SU-DHL-6 (cell line): ENCODE results near the gene NEGR1.

Experiments
- H2AFZ ChIP-seq: fragments of 200-600 bp; sonication (generic); 2 replicates; pipeline ENCODE4 v1.6.1; 2014; ENCODE audit warnings: low read depth, mild to moderate bottlenecking, moderate library complexity, mixed read lengths, antibody characterized with exemption, low read length; ENCODE audit not compliant: severe bottlenecking
- H3F3A ChIP-seq: fragments of 200-600 bp; shearing (Covaris generic); 2 replicates; pipeline ENCODE4 v1.6.0; 2016; ENCODE audit warnings: antibody characterized with exemption, mild to moderate bottlenecking; ENCODE audit not compliant: insufficient read depth
- H3K27ac ChIP-seq: fragments of 200-600 bp; sonication (generic); 2 replicates; pipeline ENCODE4 v1.5.1; 2016; ENCODE audit warnings: low read depth, mild to moderate bottlenecking, low read length, moderate library complexity, mixed read lengths
- H3K27me3 ChIP-seq: fragments of 200-600 bp; sonication (generic), shearing (Covaris generic); 2 replicates; pipeline ENCODE4 v1.6.0; 2014; ENCODE audit warnings: mild to moderate bottlenecking, low read length
- H3K36me3 ChIP-seq: fragments of 200-600 bp; sonication (generic); 2 replicates; pipeline ENCODE4 v1.6.1; 2014; ENCODE audit warnings: mild to moderate bottlenecking, low read length, mixed read lengths
- H3K4me2 ChIP-seq: fragments of 300-600, 200-600 bp; shearing (Covaris generic), sonication (generic); 2 replicates; pipeline ENCODE4 v1.6.0; 2014; ENCODE audit warnings: low read length, low read depth, mild to moderate bottlenecking; ENCODE audit not compliant: poor library complexity, severe bottlenecking
- H3K4me3 ChIP-seq: fragments of 200-600 bp; sonication (generic); 2 replicates; pipeline ENCODE4 v1.5.1; 2014; ENCODE audit warnings: antibody characterized with exemption, low read length, mild to moderate bottlenecking, mixed read lengths; ENCODE audit not compliant: insufficient read depth, poor library complexity, severe bottlenecking
- H3K79me2 ChIP-seq: fragments of 200-600 bp; sonication (generic); 2 replicates; pipeline ENCODE4 v1.6.1; 2014; ENCODE audit warnings: mild to moderate bottlenecking, low read length, moderate library complexity; ENCODE audit not compliant: insufficient read depth
- H3K9ac ChIP-seq: fragments of 200-600 bp; sonication (generic); 2 replicates; pipeline ENCODE4 v1.7.0; 2014; ENCODE audit warnings: mild to moderate bottlenecking, low read length
- H3K9me2 ChIP-seq: fragments of 200-600 bp; sonication (generic); replicated peaks from 2 replicates; pipeline ENCODE4 v1.6.1; 2014; ENCODE audit warnings: low read length; ENCODE audit not compliant: insufficient read depth
- H3K9me3 ChIP-seq: fragments of 200-600 bp; sonication (generic); 2 replicates; pipeline ENCODE4 v1.6.1; 2014; ENCODE audit warnings: low read length, mixed read lengths; ENCODE audit not compliant: insufficient read depth
- H4K20me1 ChIP-seq: fragments of 200-600 bp; sonication (generic); 2 replicates; pipeline ENCODE4 v1.6.1; 2014; ENCODE audit warnings: low read depth, mild to moderate bottlenecking, antibody characterized with exemption, low read length, moderate library complexity, mixed read lengths
- CTCF ChIP-seq: fragments of 200-600 bp; sonication (generic); IDR thresholded peaks from one replicate; pipeline ENCODE4 v1.5.1; 2017; ENCODE audit warnings: antibody characterized with exemption, mild to moderate bottlenecking, low read length, moderate library complexity; ENCODE audit not compliant: insufficient read depth, poor library complexity, severe bottlenecking
- EZH2phosphoT487 ChIP-seq: fragments of 200-600 bp; sonication (generic), shearing (Covaris generic); conservative IDR thresholded peaks from 2 replicates; pipeline ENCODE4 v1.6.1; 2018; ENCODE audit warnings: mild to moderate bottlenecking, antibody characterized with exemption, low read length, moderate library complexity, mixed read lengths

NEGR1 gene

GRCh38 chr1:71921204-71921603, 361.1 kb downstream of the NEGR1 start:
- H3K36me3 ChIP-seq: no peaks in the 10 kb centered on the region
- H3K9ac ChIP-seq: no peak overlapping the region
- H3K4me3 ChIP-seq: no peak overlapping the region
- no peak for TF ChIP-seq EZH2phosphoT487
- TF ChIP-seq CTCF: no peak
- H3K27me3 ChIP-seq: no peaks in the 10 kb centered on the region
- H4K20me1 ChIP-seq: no peaks in the 10 kb centered on the region
- no peak overlapping the region for H2AFZ ChIP-seq
- no peak overlapping the region for H3K4me2 ChIP-seq
- H3K9me2 ChIP-seq: no peaks in the 10 kb centered on the region
- no peaks in the 10 kb centered on the region for H3K9me3 ChIP-seq
- no peak overlapping the region for H3K27ac ChIP-seq
- H3F3A ChIP-seq: no peaks in the 10 kb centered on the region
- no peaks in the 10 kb centered on the region for H3K79me2 ChIP-seq

- Histone ChIP-seq H3K9me2 (no peaks in the 10 kb centered on the region), H3K9me3 (no peaks in the 10 kb centered on the region), H2AFZ (no peak overlapping the region), H3K9ac (no peak overlapping the region), H3K79me2 (no peaks in the 10 kb centered on the region), H3K27me3 (no peaks in the 10 kb centered on the region), H3F3A (no peaks in the 10 kb centered on the region), H3K4me3 (no peak overlapping the region), H3K36me3 (no peaks in the 10 kb centered on the region), H3K4me2 (no peak overlapping the region), H4K20me1 (no peaks in the 10 kb centered on the region), H3K27ac (no peak overlapping the region)
- TF ChIP-seq CTCF: no peak
- TF ChIP-seq EZH2phosphoT487: no peak
These were observed 361.8 kb downstream of the NEGR1 start for GRCh38 chr1:71920556-71920955.

GRCh38 chr1:71919811-71920509, 362.4 kb downstream of the NEGR1 start:
- H4K20me1 ChIP-seq: no peaks in the 10 kb centered on the region
- H2AFZ ChIP-seq: no peak overlapping the region
- H3K9me2 ChIP-seq: no peaks in the 10 kb centered on the region
- H3K27ac ChIP-seq: no peak overlapping the region
- H3K36me3 ChIP-seq: no peaks in the 10 kb centered on the region
- no peak overlapping the region for H3K9ac ChIP-seq
- no peaks in the 10 kb centered on the region for H3F3A ChIP-seq
- no peaks in the 10 kb centered on the region for H3K79me2 ChIP-seq
- H3K9me3 ChIP-seq: no peaks in the 10 kb centered on the region
- TF ChIP-seq CTCF (no peak), EZH2phosphoT487 (no peak)
- H3K4me2 ChIP-seq: no peak overlapping the region
- no peak overlapping the region for H3K4me3 ChIP-seq
- H3K27me3 ChIP-seq: no peaks in the 10 kb centered on the region
